ENCODE measurements around the gene DLG1.

The DLG1 gene

GRCh38 chr3:197014942-197015575 lies 283.4 kb downstream of the DLG1 start:
- no peak for DNase-seq (ENCODE audit: low spot score)

- no peak for DNase-seq (ENCODE audit: low spot score)
These were observed 284.4 kb downstream of the DLG1 start for GRCh38 chr3:197014024-197014423.

- DNase-seq (ENCODE audit: low spot score), result no peak
These were observed 285.9 kb downstream of the DLG1 start for GRCh38 chr3:197012540-197012883.

GRCh38 chr3:197011780-197012539 lies 286.5 kb downstream of the DLG1 start:
- no peak for DNase-seq (ENCODE audit: low spot score)

- no peak for DNase-seq (ENCODE audit: low spot score)
These were observed 287.7 kb downstream of the DLG1 start for GRCh38 chr3:197010556-197011351.

- no peak for DNase-seq (ENCODE audit: low spot score)
These were observed 288.8 kb downstream of the DLG1 start for GRCh38 chr3:197009532-197010019.

GRCh38 chr3:197008436-197009209 lies 289.8 kb downstream of the DLG1 start:
- DNase-seq (ENCODE audit: low spot score), result no peak

- DNase-seq (ENCODE audit: low spot score), result no peak
These were observed 290.5 kb downstream of the DLG1 start for GRCh38 chr3:197007953-197008352.

GRCh38 chr3:197007296-197007940 lies 291.0 kb downstream of the DLG1 start:
- no peak for DNase-seq (ENCODE audit: low spot score)

- no peak for DNase-seq (ENCODE audit: low spot score)
These were observed 291.6 kb downstream of the DLG1 start for GRCh38 chr3:197006860-197007259.

GRCh38 chr3:197006446-197006845 lies 292.0 kb downstream of the DLG1 start:
- no peak for DNase-seq (ENCODE audit: low spot score)

- DNase-seq (ENCODE audit: low spot score), result peak; percentile 75
These were observed 294.7 kb downstream of the DLG1 start for GRCh38 chr3:197003461-197004385.

GRCh38 chr3:197002701-197003454 lies 295.5 kb downstream of the DLG1 start:
- DNase-seq (ENCODE audit: low spot score), result peak; percentile 95

GRCh38 chr3:197001972-197002700 lies 296.3 kb downstream of the DLG1 start:
- DNase-seq (ENCODE audit: low spot score), result peak; percentile 47

GRCh38 chr3:197001106-197001971 lies 297.1 kb downstream of the DLG1 start:
- DNase-seq (ENCODE audit: low spot score), result no peak

- DNase-seq (ENCODE audit: low spot score), result no peak
These were observed 298.2 kb downstream of the DLG1 start for GRCh38 chr3:197000211-197000610.

- DNase-seq (ENCODE audit: low spot score), result no peak
These were observed 299.2 kb downstream of the DLG1 start for GRCh38 chr3:196998966-196999760.

All from HuH-7.5 (cell line).